Natural killer cell (primary cell): ENCODE results near the gene PIPOX. TPM values are rescaled to one million over a fixed set of nuclear protein-coding genes. Genes with fewer than 3 reads are reported as not detected.

Experiments
- ATAC-seq, 3 donors: fragments of 150-1000 bp in 2 of 3; fragments of 200-7000 bp in 1 of 3; cut with Tn5 transposase; 1 replicate in 1 of 3; 2 replicates in 2 of 3; pipeline ENCODE4 v1.10.0; 2021; ENCODE audit warnings: mild to moderate bottlenecking in 2 of 3, moderate library complexity in 2 of 3
- DNase-seq, 2 donors: peaks; one replicate each; pipeline versions ENCODE4 v3.0.0 to v3.0.0-alpha.2; 2013 to 2021; ENCODE audit warnings: mixed read lengths in 1 of 2
- H3K27ac ChIP-seq: one replicate; pipeline ENCODE4 v1.5.1; 2013; ENCODE audit warnings: mild to moderate bottlenecking, low read length
- H3K27me3 ChIP-seq: one replicate; pipeline ENCODE4 v1.6.1; 2013; ENCODE audit warnings: low read length; ENCODE audit not compliant: control insufficient read depth, insufficient read depth
- H3K36me3 ChIP-seq: one replicate; pipeline ENCODE4 v1.6.1; 2013; ENCODE audit warnings: low read length; ENCODE audit not compliant: control insufficient read depth, insufficient read depth
- H3K4me1 ChIP-seq: one replicate; pipeline ENCODE4 v1.6.1; 2013; ENCODE audit warnings: low read length; ENCODE audit not compliant: control insufficient read depth, insufficient read depth
- H3K4me3 ChIP-seq: one replicate; pipeline ENCODE4 v1.5.1; 2013; ENCODE audit warnings: low read length
- H3K9me3 ChIP-seq: one replicate; pipeline ENCODE4 v1.6.1; 2013; ENCODE audit warnings: low read length; ENCODE audit not compliant: control insufficient read depth, insufficient read depth
- H3K27ac Mint-ChIP-seq, 2 donors: one replicate each; pipeline ENCODE4 v1.8.0; 2022; ENCODE audit warnings: mild to moderate bottlenecking in 2 of 2, mixed read lengths in 2 of 2, moderate library complexity in 1 of 2
- H3K27me3 Mint-ChIP-seq, 2 donors: one replicate each; pipeline ENCODE4 v1.8.0; 2022; ENCODE audit warnings: low read depth in 2 of 2, mixed read lengths in 2 of 2
- H3K36me3 Mint-ChIP-seq: one replicate; pipeline ENCODE4 v1.8.0; 2022; ENCODE audit warnings: mixed read lengths
- H3K4me1 Mint-ChIP-seq, 2 donors: one replicate each; pipeline ENCODE4 v1.8.0; 2022; ENCODE audit warnings: mixed read lengths in 2 of 2
- H3K4me3 Mint-ChIP-seq: one replicate; pipeline ENCODE4 v1.8.0; 2022; ENCODE audit warnings: mild to moderate bottlenecking, moderate library complexity, mixed read lengths
- H3K9me3 Mint-ChIP-seq, 2 donors: one replicate each; pipeline ENCODE4 v1.8.0; 2022; ENCODE audit warnings: mixed read lengths in 2 of 2
- WGBS: methylation state at CpG from one replicate; pipeline ENCODE4 v1.1.7; 2013; ENCODE audit warnings: missing lambda C conversion rate; ENCODE audit not compliant: insufficient coverage; 5-methylcytosine and 5-hydroxymethylcytosine counted together
- intact Hi-C: fragments of 100-400 bp; cut with micrococcal nuclease; formaldehyde crosslinking; loops from one replicate; pipeline ENCODE4 v1.14.2; 2022
- total RNA-seq, 4 donors: library from RNA; stranded (reverse); fragments of 120-200 nt in 1 of 4; gene quantifications; one replicate each; pipeline versions ENCODE4 v1.2.3 to v1.2.4, GENCODE V29; 2013 to 2022
- TF ChIP-seq, protein P1 (sequence below): fragments of 200-600 bp; IDR thresholded peaks from one replicate; pipeline ENCODE4 v1.8.0; 2022; ENCODE audit warnings: antibody characterized with exemption

Gene PIPOX
- total RNA-seq, 3 donors from 2014 or later (not counting 1 experiment from before 2014, with no cell fraction given), result 3.0 to 5.8 (median 3.4) TPM

DNA sequence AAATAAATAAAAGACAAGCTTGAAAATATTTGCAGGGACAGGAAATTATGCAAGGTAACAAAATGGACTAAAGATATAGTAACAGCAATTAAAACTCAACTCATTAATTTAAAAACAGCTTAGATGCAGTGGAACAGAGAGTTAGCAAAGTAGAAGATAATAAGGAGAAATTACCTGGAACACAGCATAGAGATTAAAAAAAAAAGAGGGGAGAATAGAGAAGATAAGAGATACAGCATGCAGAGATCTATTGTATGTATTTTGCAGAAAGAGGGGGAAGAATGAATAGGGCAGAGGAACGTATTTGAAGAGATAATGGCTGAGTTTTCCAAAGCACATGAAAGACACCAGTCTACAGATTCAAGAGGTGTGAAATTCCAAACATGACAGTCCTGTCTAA lies 8.4 kb upstream of the PIPOX start:
- ATAC-seq, result no peak
- Mint-ChIP-seq H3K27me3 (peaks cover 32 to 36% of the 10 kb centered on the region in 2 donors), H3K4me1 (no peaks in the 10 kb centered on the region), H3K36me3 (peaks cover 9% of the 10 kb centered on the region), H3K27ac (no peak overlapping the region), H3K9me3 (peaks cover 0 to 7% of the 10 kb centered on the region in 2 donors), H3K4me3 (no peak overlapping the region)
- peaks cover 3% of the 10 kb centered on the region for H3K9me3 ChIP-seq
- peaks cover 10% of the 10 kb centered on the region for H3K27me3 ChIP-seq
- intact Hi-C loops, result no loop called here
- no peak overlapping the region for H3K27ac ChIP-seq
- no peaks in the 10 kb centered on the region for H3K36me3 ChIP-seq
- TF ChIP-seq, protein P1, sequence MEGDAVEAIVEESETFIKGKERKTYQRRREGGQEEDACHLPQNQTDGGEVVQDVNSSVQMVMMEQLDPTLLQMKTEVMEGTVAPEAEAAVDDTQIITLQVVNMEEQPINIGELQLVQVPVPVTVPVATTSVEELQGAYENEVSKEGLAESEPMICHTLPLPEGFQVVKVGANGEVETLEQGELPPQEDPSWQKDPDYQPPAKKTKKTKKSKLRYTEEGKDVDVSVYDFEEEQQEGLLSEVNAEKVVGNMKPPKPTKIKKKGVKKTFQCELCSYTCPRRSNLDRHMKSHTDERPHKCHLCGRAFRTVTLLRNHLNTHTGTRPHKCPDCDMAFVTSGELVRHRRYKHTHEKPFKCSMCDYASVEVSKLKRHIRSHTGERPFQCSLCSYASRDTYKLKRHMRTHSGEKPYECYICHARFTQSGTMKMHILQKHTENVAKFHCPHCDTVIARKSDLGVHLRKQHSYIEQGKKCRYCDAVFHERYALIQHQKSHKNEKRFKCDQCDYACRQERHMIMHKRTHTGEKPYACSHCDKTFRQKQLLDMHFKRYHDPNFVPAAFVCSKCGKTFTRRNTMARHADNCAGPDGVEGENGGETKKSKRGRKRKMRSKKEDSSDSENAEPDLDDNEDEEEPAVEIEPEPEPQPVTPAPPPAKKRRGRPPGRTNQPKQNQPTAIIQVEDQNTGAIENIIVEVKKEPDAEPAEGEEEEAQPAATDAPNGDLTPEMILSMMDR, result no peak
- H3K4me1 ChIP-seq, result peaks cover 2% of the 10 kb centered on the region
- DNase-seq, result no peak
- WGBS, result 76% methylated on average over 1 of the region's 1 CpG
- no peak overlapping the region for H3K4me3 ChIP-seq

DNA sequence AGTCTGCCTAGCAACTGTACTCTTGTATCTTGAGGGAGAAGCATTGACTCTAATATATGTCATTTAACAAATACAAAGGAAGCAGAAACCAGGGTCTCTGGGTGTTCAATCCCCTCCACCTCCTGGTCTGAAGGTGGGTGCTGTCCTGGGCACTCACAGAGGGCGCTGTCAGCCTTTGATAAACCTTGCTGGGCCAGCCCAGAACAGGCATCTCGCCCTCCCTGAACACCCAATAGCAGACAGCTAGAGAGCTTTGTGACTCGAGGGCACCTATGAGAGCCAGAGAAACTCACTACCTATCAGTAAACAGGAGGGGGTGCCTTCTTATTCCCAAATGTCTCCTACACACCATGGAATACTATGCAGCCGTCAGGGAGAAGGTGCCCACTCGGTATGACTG lies 6.4 kb upstream of the PIPOX start:
- Mint-ChIP-seq H3K27me3 (peaks cover 23 to 31% of the 10 kb centered on the region in 2 donors), H3K4me1 (no peaks in the 10 kb centered on the region), H3K9me3 (peaks cover 0 to 7% of the 10 kb centered on the region in 2 donors), H3K27ac (no peak overlapping the region), H3K4me3 (no peak overlapping the region), H3K36me3 (peaks cover 9% of the 10 kb centered on the region)
- no peak for DNase-seq
- TF ChIP-seq, protein P1, result no peak
- H3K4me1 ChIP-seq, result peaks cover 2% of the 10 kb centered on the region
- 68% methylated on average over 5 of the region's 5 CpGs for WGBS
- H3K27ac ChIP-seq, result no peak overlapping the region
- H3K9me3 ChIP-seq, result peaks cover 3% of the 10 kb centered on the region
- H3K4me3 ChIP-seq, result no peak overlapping the region
- H3K27me3 ChIP-seq, result peaks cover 7% of the 10 kb centered on the region
- no peak for ATAC-seq
- intact Hi-C loops, result no loop called here
- H3K36me3 ChIP-seq, result no peaks in the 10 kb centered on the region

DNA sequence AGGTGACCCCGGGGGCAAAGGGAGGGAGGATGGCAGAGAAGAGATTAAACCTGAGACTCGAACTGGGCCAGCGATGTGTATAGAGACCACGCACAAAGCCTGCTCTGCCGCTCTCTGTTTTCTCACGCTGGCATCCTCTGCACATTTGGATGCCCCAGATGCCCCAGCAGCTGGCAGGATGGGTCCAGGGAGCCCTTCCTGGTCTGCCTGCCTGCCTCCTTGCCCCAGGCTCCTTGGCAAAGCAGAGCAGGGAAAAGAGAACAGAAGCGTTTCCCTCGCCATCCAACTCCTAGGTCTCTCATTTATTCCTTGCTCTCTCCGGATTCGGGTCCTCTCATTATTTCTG lies 5.2 kb upstream of the PIPOX start:
- Histone ChIP-seq H3K27ac (no peak overlapping the region), H3K36me3 (no peaks in the 10 kb centered on the region), H3K9me3 (peaks cover 3% of the 10 kb centered on the region), H3K27me3 (no peaks in the 10 kb centered on the region), H3K4me3 (no peak overlapping the region), H3K4me1 (peaks cover 5% of the 10 kb centered on the region)
- Mint-ChIP-seq H3K36me3 (peaks cover 9% of the 10 kb centered on the region), H3K27me3 (peaks cover 14 to 20% of the 10 kb centered on the region in 2 donors), H3K4me1 (peaks cover 3 to 5% of the 10 kb centered on the region in 2 donors), H3K9me3 (peaks cover 0 to 7% of the 10 kb centered on the region in 2 donors), H3K27ac (no peak overlapping the region), H3K4me3 (no peak overlapping the region)
- TF ChIP-seq, protein P1, result no peak
- intact Hi-C loops, result no loop called here
- DNase-seq (no peak), ATAC-seq (no peak)
- 83% methylated on average over 10 of the region's 10 CpGs for WGBS

DNA sequence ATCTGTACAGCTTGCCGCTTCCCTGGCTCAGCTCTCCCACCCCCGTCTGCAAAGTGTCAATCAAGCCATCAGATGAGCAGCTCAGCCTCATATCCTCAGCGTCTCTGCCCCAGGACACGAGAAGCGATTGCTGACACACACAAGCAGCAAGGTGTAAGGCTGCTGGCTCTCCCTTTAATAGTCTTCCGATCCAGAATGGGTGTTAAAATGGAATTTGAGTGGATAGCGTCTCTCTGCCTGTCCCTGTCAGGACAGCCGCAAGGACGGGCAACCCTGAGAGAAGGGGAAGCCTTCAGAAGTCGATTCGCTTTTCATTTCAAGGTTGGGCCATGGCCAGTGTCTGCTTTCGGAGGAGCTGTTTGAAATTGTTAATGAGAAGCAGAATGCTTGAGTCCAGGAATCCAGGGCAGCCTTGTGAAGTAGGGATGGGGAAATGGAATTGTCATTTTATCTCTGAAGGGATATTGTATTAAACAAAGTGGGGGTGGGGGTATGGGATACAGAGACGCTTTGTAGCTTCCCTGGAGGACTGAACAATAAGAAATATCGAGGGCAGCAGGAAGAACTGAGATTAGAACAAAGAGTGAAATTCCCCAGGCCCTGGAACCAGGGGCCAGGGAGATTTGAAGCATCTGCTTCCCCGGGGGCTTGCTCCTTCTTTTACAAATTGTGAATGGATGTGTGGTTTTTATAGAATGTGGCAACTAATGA lies 4.7 kb upstream of the PIPOX start:
- peaks cover 12 to 15% of the 10 kb centered on the region in 2 donors for H3K27me3 Mint-ChIP-seq
- Histone ChIP-seq H3K27ac (no peak overlapping the region), H3K4me3 (no peak overlapping the region), H3K27me3 (no peaks in the 10 kb centered on the region), H3K9me3 (peaks cover 3% of the 10 kb centered on the region), H3K4me1 (peaks cover 10% of the 10 kb centered on the region), H3K36me3 (no peaks in the 10 kb centered on the region)
- DNase-seq, result no peak
- H3K4me3 Mint-ChIP-seq, result no peak overlapping the region
- H3K36me3 Mint-ChIP-seq, result peaks cover 9% of the 10 kb centered on the region
- peaks cover 5 to 7% of the 10 kb centered on the region in 2 donors for H3K4me1 Mint-ChIP-seq
- intact Hi-C loops, result no loop called here
- no peak for ATAC-seq
- no peak overlapping the region for H3K27ac Mint-ChIP-seq
- TF ChIP-seq, protein P1, result no peak
- peaks cover 0 to 7% of the 10 kb centered on the region in 2 donors for H3K9me3 Mint-ChIP-seq
- 59% methylated on average over 15 of the region's 15 CpGs for WGBS
